GM23338 (cell line): ENCODE results near the gene HYAL1.

Experiments used
- CREB1 ChIP-seq: fragments of 250-450 bp; sonication (Bioruptor Pico); IDR thresholded peaks from 2 replicates; pipeline ENCODE4 v1.5.0; 2020; ENCODE audit warnings: low read depth, mild to moderate bottlenecking, moderate library complexity
- CTCF ChIP-seq, 2 experiments: fragments of 200-600 bp in 1 of 2; sonication (generic) in 1 of 2; conservative IDR thresholded peaks; 2 replicates each; pipeline versions ENCODE4 v1.5.1 to v1.6.1; 2016 to 2017; ENCODE audit warnings: antibody characterized with exemption in 2 of 2, low read depth in 2 of 2, mild to moderate bottlenecking in 2 of 2, moderate library complexity in 1 of 2
- EZH2 ChIP-seq: fragments of 200-600 bp; sonication (generic); IDR thresholded peaks from one replicate; pipeline ENCODE4 v1.8.0; 2017; ENCODE audit warnings: antibody characterized with exemption, mild to moderate bottlenecking, low read depth; ENCODE audit not compliant: unreplicated experiment
- EZH2phosphoT487 ChIP-seq: fragments of 200-600 bp; sonication (generic); IDR thresholded peaks from one replicate; pipeline ENCODE4 v1.8.1; 2018; ENCODE audit warnings: antibody characterized with exemption; ENCODE audit not compliant: unreplicated experiment
- JUNB ChIP-seq: IDR thresholded peaks from one replicate; pipeline ENCODE4 v1.6.1; 2016; ENCODE audit warnings: antibody characterized with exemption; ENCODE audit not compliant: unreplicated experiment
- NANOG ChIP-seq: IDR thresholded peaks from 2 replicates; pipeline ENCODE4 v1.6.1; 2016; ENCODE audit warnings: antibody characterized with exemption, borderline replicate concordance
- POLR2AphosphoS5 ChIP-seq: IDR thresholded peaks from 2 replicates; pipeline ENCODE4 v1.6.1; 2016; ENCODE audit warnings: antibody characterized with exemption, low read depth
- TF ChIP-seq, protein P1 (sequence below): IDR thresholded peaks from one replicate; pipeline ENCODE4 v1.6.1; 2018; ENCODE audit warnings: antibody characterized with exemption; ENCODE audit not compliant: unreplicated experiment

GRCh38 chr3:50324351-50325112, 21.2 kb upstream of the HYAL1 start:
- TF ChIP-seq NANOG, result no peak
- peak; percentile 84 to 96 for TF ChIP-seq CTCF (conservative IDR thresholded peaks at IDR 0.05; ENCODE audit: low read depth in 2 of 2)
- no peak for TF ChIP-seq EZH2
- TF ChIP-seq, protein P1, sequence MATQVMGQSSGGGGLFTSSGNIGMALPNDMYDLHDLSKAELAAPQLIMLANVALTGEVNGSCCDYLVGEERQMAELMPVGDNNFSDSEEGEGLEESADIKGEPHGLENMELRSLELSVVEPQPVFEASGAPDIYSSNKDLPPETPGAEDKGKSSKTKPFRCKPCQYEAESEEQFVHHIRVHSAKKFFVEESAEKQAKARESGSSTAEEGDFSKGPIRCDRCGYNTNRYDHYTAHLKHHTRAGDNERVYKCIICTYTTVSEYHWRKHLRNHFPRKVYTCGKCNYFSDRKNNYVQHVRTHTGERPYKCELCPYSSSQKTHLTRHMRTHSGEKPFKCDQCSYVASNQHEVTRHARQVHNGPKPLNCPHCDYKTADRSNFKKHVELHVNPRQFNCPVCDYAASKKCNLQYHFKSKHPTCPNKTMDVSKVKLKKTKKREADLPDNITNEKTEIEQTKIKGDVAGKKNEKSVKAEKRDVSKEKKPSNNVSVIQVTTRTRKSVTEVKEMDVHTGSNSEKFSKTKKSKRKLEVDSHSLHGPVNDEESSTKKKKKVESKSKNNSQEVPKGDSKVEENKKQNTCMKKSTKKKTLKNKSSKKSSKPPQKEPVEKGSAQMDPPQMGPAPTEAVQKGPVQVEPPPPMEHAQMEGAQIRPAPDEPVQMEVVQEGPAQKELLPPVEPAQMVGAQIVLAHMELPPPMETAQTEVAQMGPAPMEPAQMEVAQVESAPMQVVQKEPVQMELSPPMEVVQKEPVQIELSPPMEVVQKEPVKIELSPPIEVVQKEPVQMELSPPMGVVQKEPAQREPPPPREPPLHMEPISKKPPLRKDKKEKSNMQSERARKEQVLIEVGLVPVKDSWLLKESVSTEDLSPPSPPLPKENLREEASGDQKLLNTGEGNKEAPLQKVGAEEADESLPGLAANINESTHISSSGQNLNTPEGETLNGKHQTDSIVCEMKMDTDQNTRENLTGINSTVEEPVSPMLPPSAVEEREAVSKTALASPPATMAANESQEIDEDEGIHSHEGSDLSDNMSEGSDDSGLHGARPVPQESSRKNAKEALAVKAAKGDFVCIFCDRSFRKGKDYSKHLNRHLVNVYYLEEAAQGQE, result no peak
- TF ChIP-seq JUNB, result no peak
- TF ChIP-seq POLR2AphosphoS5, result no peak; the same call in 1 of the 2 replicates
- TF ChIP-seq EZH2phosphoT487, result no peak
- peak; percentile 49; the same call in 1 of the 2 replicates for TF ChIP-seq CREB1 (CRISPR knock-in tag)
